ENCODE data around the gene ASF1B. TPM values are rescaled to one million over a fixed set of nuclear protein-coding genes. Genes with fewer than 3 reads are reported as not detected.

Gene ASF1B
- total RNA-seq, 1 donor from 2014 or later = 0.45 TPM

GRCh38 chr19:14139944-14140343, 3.6 kb upstream of the ASF1B start:
- no peak for ATAC-seq
- DNase-seq (ENCODE audit: low spot score) = no peak

- no peak for DNase-seq (ENCODE audit: low spot score)
- ATAC-seq = no peak
Measured at GRCh38 chr19:14138576-14139265, 2.3 kb upstream of the ASF1B start.

- no peak for ATAC-seq
- peak; percentile 55 for DNase-seq (ENCODE audit: low spot score)
Measured at GRCh38 chr19:14135985-14136508, 342 bp downstream of the ASF1B start.

- ATAC-seq (no peak), DNase-seq (ENCODE audit: low spot score) (no peak)
Measured at GRCh38 chr19:14135355-14135754, 1.0 kb downstream of the ASF1B start.

- DNase-seq (ENCODE audit: low spot score) (no peak), ATAC-seq (peak; percentile 75)
Measured at GRCh38 chr19:14127929-14128509, 8.4 kb downstream of the ASF1B start.

- ATAC-seq (peak; percentile 52), DNase-seq (ENCODE audit: low spot score) (no peak)
Measured at GRCh38 chr19:14127176-14127575, 9.2 kb downstream of the ASF1B start.

GRCh38 chr19:14122924-14123323, 13.5 kb downstream of the ASF1B start:
- ATAC-seq = no peak

GRCh38 chr19:14120497-14120780, 15.9 kb downstream of the ASF1B start:
- DNase-seq (ENCODE audit: low spot score) (no peak), ATAC-seq (no peak)

More at GRCh38 chr19:14122924-14123323, 13.5 kb downstream of the ASF1B start:
- no peak for DNase-seq (ENCODE audit: low spot score)

GRCh38 chr19:14119644-14120496, 16.5 kb downstream of the ASF1B start:
- no peak for ATAC-seq

GRCh38 chr19:14119146-14119545, 17.2 kb downstream of the ASF1B start:
- DNase-seq (ENCODE audit: low spot score) (no peak), ATAC-seq (no peak)

More at GRCh38 chr19:14119644-14120496, 16.5 kb downstream of the ASF1B start:
- DNase-seq (ENCODE audit: low spot score) = no peak

GRCh38 chr19:14118165-14119051, 18.0 kb downstream of the ASF1B start:
- ATAC-seq = peak; percentile 68
- DNase-seq (ENCODE audit: low spot score) = peak; percentile 84

- ATAC-seq (peak; percentile 81), DNase-seq (ENCODE audit: low spot score) (peak; percentile 100)
Measured at GRCh38 chr19:14117668-14118164, 18.7 kb downstream of the ASF1B start, which contains the start of gene PRKACA. Gene PRKACA, minus strand, starts transcription at chr19:14117762. Its CDS starts 215 bp downstream, at chr19:14117547.

GRCh38 chr19:14116918-14117578, 19.3 kb downstream of the ASF1B start:
- DNase-seq (ENCODE audit: low spot score) (peak; percentile 69), ATAC-seq (no peak)

GRCh38 chr19:14116525-14116917, 19.9 kb downstream of the ASF1B start:
- ATAC-seq (no peak), DNase-seq (ENCODE audit: low spot score) (no peak)

GRCh38 chr19:14115756-14116155, 20.6 kb downstream of the ASF1B start:
- DNase-seq (ENCODE audit: low spot score) = no peak
- no peak for ATAC-seq

- ATAC-seq = peak; percentile 9
Measured at GRCh38 chr19:14114854-14115253, 21.5 kb downstream of the ASF1B start.

GRCh38 chr19:14114439-14114838, 21.9 kb downstream of the ASF1B start:
- no peak for DNase-seq (ENCODE audit: low spot score)
- ATAC-seq = no peak

More at GRCh38 chr19:14114854-14115253, 21.5 kb downstream of the ASF1B start:
- peak; percentile 73 for DNase-seq (ENCODE audit: low spot score)

GRCh38 chr19:14113762-14114414, 22.5 kb downstream of the ASF1B start:
- DNase-seq (ENCODE audit: low spot score) = peak; percentile 81
- ATAC-seq = peak; percentile 15

GRCh38 chr19:14112809-14113385, 23.5 kb downstream of the ASF1B start:
- DNase-seq (ENCODE audit: low spot score) = peak; percentile 74

More at GRCh38 chr19:14112809-14113385, 23.5 kb downstream of the ASF1B start:
- ATAC-seq = peak; percentile 52

Measured in left lobe of liver (tissue), 2 donors.